Fibroblast of skin of scalp (primary cell): ENCODE results near the gene LBP.
"Not testable (repeated sequence)": the region's sequence is repeated elsewhere in the genome, so short reads cannot be mapped to it uniquely, and the experiment has no call there.

Experiments used
- DNase-seq: peaks from one replicate; pipeline ENCODE4 v3.0.0-alpha.2; 2013

Gene LBP

GRCh38 chr20:38350879-38351775 lies 4.8 kb downstream of the LBP start:
- no peak for DNase-seq

GRCh38 chr20:38353316-38353715 lies 7.0 kb downstream of the LBP start:
- DNase-seq: peak; percentile 17

GRCh38 chr20:38354227-38354626 lies 7.9 kb downstream of the LBP start:
- DNase-seq: no peak

- DNase-seq: no peak
These were observed 9.1 kb downstream of the LBP start for GRCh38 chr20:38355161-38356012.

- no peak for DNase-seq
These were observed 11.4 kb downstream of the LBP start for GRCh38 chr20:38357653-38358207.

GRCh38 chr20:38358556-38358955 lies 12.3 kb downstream of the LBP start:
- DNase-seq: no peak

- DNase-seq: no peak
These were observed 16.9 kb downstream of the LBP start for GRCh38 chr20:38363004-38363747.

- DNase-seq: peak; percentile 4
These were observed 23.1 kb downstream of the LBP start for GRCh38 chr20:38369389-38369788.

GRCh38 chr20:38372806-38373205 lies 26.5 kb downstream of the LBP start:
- DNase-seq: no peak

GRCh38 chr20:38373231-38373867 lies 27.1 kb downstream of the LBP start:
- no peak for DNase-seq

GRCh38 chr20:38373898-38374297 lies 27.6 kb downstream of the LBP start:
- no peak for DNase-seq

GRCh38 chr20:38377039-38377685 lies 30.9 kb downstream of the LBP start:
- no peak for DNase-seq

- not testable (repeated sequence) for DNase-seq
These were observed 31.6 kb downstream of the LBP start for GRCh38 chr20:38377838-38378237.

- DNase-seq: no peak
These were observed 36.9 kb downstream of the LBP start for GRCh38 chr20:38383147-38383546.

- DNase-seq: no peak
These were observed 39.7 kb downstream of the LBP start for GRCh38 chr20:38386004-38386403.

GRCh38 chr20:38386851-38387250 lies 40.6 kb downstream of the LBP start:
- DNase-seq: no peak

- no peak for DNase-seq
These were observed 41.7 kb downstream of the LBP start for GRCh38 chr20:38387953-38388352.

GRCh38 chr20:38392356-38392755 lies 46.1 kb downstream of the LBP start:
- DNase-seq: no peak

GRCh38 chr20:38393259-38393658 lies 47.0 kb downstream of the LBP start:
- DNase-seq: no peak

- DNase-seq: peak; percentile 18
These were observed 48.9 kb downstream of the LBP start for GRCh38 chr20:38395165-38395564.

- not testable (repeated sequence) for DNase-seq
These were observed 49.6 kb downstream of the LBP start for GRCh38 chr20:38395751-38396395.
